Activated CD4-positive, alpha-beta T cell treated with anti-CD3 and anti-CD28 coated beads, Interleukin-2, amount 50 U/mL, for 24 hours (primary cell): ENCODE results near the gene AGL.
A peak's percentile ranks its signal among the peaks of the same experiment; 100 is the strongest.
"Not testable (repeated sequence)": the region's sequence is repeated elsewhere in the genome, so short reads cannot be mapped to it uniquely, and the experiment has no call there.

Experiments
- DNase-seq, 2 donors: peaks; one replicate each; pipeline ENCODE4 v3.0.0-alpha.2; 2020; ENCODE audit warnings: low read depth in 1 of 2, low spot score in 1 of 2

AGL gene

DNA sequence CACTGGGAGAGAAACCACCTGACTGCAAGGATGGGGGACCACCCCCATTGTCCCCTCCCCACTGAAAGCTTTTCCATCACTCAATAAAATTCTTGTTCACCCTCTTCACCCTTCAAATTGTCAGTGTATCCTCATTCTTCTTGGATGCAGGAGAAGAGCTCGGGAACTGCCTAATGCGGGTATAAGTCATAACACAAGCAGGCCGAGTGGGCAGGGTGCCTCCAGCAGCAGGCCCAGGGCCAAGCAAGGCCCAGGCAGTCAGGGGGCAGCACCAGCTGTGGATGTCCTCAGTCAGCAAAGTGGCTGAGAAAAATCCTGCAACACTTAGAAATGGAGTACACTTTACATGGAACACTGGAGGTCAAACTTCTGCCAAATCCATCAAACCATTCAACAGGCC is 85.9 kb downstream of the AGL start:
- DNase-seq = no peak

GRCh38 chr1:99942723-99943122 is 92.6 kb downstream of the AGL start:
- DNase-seq = no peak

- DNase-seq = no peak
Observed at GRCh38 chr1:99943223-99943794, 93.1 kb downstream of the AGL start.

- DNase-seq = no peak
Observed at GRCh38 chr1:99944192-99944591, 94.0 kb downstream of the AGL start.

DNA sequence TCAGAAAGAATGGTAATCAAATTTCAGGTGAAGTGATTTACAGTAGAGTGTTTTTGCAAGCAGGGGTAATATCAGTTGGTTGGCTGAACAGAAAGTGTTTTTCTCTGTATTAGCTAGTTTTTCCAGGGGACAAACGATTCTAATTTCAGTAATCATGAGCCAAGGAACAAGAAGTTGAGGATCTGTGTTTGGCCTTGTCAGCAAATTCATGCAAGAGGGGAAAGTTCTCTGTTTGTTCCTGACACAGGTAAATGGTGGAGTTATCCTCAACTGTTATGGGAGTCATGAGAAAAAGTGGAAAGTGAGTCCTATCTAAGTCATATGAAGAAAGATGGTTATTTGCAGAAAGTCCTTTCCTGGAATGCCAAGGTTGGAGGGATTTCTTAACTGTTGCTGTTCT is 95.0 kb downstream of the AGL start:
- no peak for DNase-seq

DNA sequence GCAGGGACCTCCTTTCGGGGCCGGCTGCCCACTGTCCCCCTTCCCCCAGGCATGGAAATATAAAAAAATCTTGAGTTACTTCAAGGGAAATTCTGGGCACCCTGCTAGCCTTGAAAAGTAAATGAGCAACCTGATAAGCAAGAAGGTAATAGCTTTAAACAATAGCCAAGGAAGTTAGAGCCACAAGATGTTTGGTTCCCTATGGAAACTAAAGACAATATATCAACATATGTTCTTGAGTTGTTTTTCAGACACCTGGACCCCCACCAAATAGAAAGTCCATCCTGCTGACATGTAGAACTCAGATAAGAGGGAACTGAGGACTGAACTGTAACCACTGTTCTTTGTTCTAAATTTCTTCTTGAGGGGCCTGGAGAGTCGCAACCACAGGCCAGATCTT is 100.3 kb downstream of the AGL start:
- no peak for DNase-seq

DNA sequence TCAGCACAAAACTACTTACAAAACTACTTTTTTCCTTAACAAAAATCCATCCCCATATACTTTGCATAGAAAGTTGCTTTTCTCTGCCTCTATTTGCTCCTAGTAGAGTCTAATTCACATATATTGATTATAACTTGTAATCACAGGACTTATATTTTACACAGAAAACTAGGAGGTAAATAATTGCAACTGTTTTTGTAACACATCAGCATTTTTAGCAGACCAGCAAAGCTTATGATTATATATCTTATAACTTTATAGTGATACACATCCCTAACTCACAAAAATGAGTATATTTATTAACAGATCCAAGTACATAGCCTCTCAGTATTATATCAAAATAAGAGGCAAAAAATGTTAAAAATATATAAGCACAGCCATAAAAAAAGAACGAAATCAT is 102.4 kb downstream of the AGL start:
- DNase-seq = no peak

DNA sequence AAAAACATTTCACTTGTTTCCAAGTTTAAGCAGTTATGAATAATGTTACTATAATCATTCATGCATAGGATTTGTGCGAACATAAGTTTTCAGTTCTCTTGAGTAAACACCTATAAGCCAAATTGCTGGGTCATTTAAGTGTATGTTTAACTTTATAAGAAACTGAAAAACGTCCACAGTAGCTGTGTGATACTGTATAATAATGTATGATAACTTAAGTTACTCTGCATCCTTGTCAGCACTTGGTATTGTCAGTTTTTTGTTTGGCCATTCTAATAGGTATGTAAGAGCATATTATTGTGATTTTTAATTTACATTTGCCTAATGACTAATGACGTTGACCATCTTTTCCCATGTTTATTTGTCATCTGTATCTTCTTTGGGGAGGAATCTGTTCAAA is 105.2 kb downstream of the AGL start:
- no peak for DNase-seq

GRCh38 chr1:99956755-99957154 is 106.6 kb downstream of the AGL start:
- no peak for DNase-seq

DNA sequence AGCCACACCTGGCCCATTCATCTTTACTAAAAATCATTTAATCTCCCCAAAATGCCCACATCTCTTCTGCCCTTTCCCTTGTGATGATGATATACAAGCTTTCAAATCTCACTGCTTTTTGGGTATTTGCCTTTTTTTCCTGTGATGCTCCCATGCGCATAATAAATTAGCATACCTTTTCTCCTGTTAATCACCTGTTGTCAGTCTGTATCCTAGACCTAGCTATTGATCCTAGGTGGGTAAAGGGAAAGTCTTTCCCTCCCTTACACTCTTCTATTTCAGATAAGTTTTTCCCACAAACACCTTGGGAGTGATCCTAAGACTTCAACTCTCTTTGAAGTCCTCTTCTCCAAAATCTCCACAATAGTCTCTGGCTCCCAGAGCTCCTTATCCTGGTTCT is 107.7 kb downstream of the AGL start:
- DNase-seq = no peak

DNA sequence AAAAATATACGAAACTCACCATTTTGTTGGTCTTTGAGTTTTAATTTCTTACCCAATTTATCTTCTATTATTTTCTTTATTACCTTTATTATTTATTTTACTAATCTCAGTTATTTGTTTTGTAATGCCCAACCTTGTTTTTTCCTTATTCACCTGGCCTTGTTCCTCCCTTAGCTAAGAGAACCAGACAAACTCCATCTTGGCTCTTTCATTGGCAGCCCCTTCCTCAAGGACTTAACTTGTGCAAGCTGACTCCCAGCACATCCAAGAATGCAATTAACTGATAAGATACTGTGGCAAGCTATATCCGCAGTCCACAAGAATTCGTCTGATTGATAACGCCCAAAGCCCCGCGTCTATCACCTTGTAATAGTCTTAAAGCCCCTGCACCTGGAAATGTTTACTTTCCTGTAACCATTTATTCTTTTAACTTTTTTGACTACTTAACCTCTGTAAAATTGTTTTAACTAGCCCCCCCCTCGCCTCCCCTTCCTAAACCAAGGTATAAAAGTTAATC is 109.1 kb downstream of the AGL start:
- not testable (repeated sequence) for DNase-seq

DNA sequence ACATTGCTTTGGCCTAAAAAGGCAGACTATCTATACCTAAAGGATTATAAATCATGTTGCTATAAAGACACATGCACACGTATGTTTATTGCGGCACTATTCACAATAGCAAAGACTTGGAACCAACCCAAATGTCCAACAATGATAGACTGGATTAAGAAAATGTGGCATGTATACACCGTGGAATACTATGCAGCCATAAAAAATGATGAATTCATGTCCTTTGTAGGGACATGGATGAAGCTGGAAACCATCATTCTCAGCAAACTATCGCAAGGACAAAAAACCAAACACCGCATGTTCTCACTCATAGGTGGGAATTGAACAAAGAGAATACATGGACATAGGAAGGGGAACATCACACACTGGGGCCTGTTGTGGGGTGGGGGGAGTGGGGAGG is 110.1 kb downstream of the AGL start:
- DNase-seq = not testable (repeated sequence)

DNA sequence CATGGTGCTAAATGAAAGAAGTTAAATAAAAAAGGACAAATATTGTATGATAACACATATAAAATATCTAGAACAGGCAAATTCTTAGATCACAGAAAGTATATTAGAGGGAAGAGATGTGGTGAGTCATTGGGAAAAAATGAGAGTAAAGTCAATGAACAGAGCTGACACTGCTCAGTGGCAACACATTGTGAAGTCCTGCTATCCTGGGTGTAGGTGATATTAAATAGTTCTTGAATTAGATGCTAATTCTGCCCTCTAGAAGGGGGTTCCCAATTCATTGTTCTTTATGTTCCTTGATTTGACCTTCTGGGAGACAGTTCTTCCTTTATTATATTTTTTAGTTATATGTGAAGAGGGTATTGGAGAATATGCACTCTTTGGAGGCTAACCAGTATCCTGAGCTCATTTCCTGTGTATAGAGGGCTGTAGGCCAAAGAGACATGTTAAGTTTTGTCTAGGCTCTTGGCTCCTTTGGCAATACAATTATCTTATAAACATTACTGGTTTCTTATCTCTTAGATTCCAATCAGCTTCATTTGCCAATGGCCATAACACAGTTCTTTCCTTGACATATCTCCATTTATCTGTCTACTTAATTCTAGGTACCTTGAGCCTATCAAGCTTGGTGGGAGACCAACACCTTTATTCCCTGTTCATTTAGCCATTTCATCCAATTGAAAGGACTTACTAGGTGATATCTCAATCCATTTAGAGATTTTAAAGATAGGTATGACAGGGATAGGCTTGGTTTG is 113.1 kb downstream of the AGL start:
- no peak for DNase-seq

GRCh38 chr1:99964806-99965205 is 114.6 kb downstream of the AGL start:
- DNase-seq = no peak

GRCh38 chr1:99965646-99966375 is 115.7 kb downstream of the AGL start:
- DNase-seq = no peak

DNA sequence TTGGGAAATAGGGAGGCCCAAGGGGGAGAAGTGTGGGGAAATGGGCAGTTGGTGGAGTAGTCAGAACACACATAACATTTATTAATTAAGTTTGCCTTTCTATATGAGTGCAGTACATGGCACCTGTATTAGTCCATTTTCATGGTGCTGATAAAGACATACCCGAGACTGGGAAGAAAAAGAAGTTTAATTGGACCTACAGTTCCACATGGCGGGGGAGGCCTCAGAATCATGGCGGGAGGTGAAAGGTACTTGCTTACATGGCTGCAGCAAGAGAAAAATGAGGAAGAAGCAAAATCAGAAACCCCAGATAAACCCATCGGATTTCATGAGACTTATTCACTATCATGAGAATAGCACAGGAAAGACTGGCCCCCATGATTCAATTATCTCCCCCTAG is 118.1 kb downstream of the AGL start:
- no peak for DNase-seq

- DNase-seq = no peak
Observed at GRCh38 chr1:99969260-99969728, 119.1 kb downstream of the AGL start.

- DNase-seq = peak; percentile 75 to 76
Observed at GRCh38 chr1:99969729-99970621, 119.8 kb downstream of the AGL start, which contains the start of gene SLC35A3. Gene SLC35A3 (plus strand): TSS chr1:99969996. CDS start chr1:99993555, 23,559 bp downstream.

DNA sequence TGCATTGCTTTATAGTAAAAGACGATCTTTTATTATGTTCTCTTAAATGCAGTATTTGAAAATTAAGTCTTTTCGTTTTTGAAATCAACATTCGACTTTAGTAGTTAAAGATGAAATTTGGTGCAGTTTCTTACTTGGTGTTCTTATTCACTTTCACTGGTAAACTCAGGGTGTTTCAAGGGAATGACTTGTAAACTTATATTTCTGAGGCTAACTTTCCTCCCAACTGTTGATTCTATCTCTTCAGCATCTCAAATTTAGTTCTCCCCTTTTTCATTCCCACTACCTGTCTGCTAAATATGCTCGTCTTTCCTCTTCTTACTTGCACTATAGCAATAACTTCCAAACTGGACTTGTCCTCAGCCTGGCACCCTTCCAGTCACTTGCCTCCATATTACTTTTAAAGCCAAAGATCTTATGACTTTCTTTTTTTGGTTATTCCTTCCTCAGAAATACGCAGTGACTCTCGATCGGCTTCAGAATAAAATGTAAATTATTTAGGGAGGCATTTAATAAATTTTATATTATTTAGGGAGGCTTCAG is 120.6 kb downstream of the AGL start:
- DNase-seq = no peak

DNA sequence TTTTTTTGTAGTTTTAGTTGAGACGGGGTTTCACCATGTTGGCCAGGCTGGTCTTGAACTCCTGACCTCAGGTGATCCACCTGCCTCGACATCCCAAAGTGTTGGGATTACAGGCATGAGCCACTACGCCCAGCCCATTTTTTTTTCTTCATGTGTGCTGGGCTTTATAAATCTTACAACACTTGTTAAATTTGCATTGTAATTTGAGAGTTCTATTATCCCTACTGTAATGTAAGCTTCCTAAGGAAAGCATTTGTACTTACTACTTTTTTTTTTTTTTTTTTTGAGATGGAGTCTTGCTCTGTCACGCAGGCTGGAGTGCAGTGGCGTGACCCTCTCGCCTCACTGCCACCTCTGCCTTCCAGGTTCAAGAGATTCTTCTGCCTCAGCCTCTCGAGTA is 121.9 kb downstream of the AGL start:
- not testable (repeated sequence) for DNase-seq
